Liver (tissue), 3 donors: Measurements from ENCODE around the gene SOX8.

Experiments
- EGR1 ChIP-seq, 2 donors: IDR thresholded peaks; 2 replicates each; pipeline ENCODE4 v1.6.1; 2016 to 2018; ENCODE audit warnings: antibody characterized with exemption in 2 of 2, low read depth in 2 of 2
- NR2F2 ChIP-seq: IDR thresholded peaks from 2 replicates; pipeline ENCODE4 v1.6.1; 2016; ENCODE audit warnings: antibody characterized with exemption
- RXRA ChIP-seq, 2 donors: IDR thresholded peaks; 2 replicates each; pipeline ENCODE4 v1.6.1; 2017 to 2018; ENCODE audit warnings: antibody characterized with exemption in 2 of 2, mild to moderate bottlenecking in 1 of 2
- YY1 ChIP-seq: IDR thresholded peaks from 2 replicates; pipeline ENCODE4 v1.6.1; 2016; ENCODE audit warnings: antibody characterized with exemption, mild to moderate bottlenecking
- TF ChIP-seq, protein P1 (sequence below): fragments of 150-350 bp; IDR thresholded peaks from 2 replicates; pipeline ENCODE4 v1.5.1; 2017; ENCODE audit warnings: improper control_type of control experiment, low read depth, low read length; ENCODE audit not compliant: missing input control
- TF ChIP-seq, protein P2 (sequence below): IDR thresholded peaks from 2 replicates; pipeline ENCODE4 v1.6.1; 2016; ENCODE audit warnings: antibody characterized with exemption, mild to moderate bottlenecking
- donor health status: healthy.
- donor health status: healthy.

DNA sequence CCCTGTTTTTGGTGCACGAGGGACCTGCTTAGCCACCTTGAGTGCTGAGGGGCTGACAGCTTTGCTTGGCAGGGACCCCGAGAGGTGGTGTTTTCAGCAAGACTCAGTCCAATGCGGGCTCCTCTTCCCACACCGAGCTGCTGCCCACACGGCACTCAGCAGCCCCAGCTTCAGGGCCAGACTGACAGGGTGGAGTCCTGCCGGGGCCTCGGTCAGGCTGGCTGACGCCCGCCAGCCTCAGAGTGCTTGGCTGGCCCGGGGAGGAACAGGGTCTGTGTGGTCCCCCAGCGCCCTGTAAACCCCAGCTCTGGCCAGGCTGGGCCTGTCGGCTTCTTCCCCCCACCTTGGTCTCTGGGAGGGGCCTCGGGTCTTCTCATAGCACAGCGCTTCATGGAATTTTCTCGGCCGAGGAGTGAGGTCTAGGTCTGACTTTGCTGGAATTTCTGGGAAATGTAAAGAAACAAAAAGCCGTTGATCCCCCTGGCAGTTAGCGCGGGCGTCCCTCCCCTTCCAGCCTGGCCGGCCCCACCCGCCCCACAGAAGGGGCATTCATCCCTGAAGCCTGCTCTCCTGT is 2.6 kb downstream of the SOX8 start:
- TF ChIP-seq, protein P1, sequence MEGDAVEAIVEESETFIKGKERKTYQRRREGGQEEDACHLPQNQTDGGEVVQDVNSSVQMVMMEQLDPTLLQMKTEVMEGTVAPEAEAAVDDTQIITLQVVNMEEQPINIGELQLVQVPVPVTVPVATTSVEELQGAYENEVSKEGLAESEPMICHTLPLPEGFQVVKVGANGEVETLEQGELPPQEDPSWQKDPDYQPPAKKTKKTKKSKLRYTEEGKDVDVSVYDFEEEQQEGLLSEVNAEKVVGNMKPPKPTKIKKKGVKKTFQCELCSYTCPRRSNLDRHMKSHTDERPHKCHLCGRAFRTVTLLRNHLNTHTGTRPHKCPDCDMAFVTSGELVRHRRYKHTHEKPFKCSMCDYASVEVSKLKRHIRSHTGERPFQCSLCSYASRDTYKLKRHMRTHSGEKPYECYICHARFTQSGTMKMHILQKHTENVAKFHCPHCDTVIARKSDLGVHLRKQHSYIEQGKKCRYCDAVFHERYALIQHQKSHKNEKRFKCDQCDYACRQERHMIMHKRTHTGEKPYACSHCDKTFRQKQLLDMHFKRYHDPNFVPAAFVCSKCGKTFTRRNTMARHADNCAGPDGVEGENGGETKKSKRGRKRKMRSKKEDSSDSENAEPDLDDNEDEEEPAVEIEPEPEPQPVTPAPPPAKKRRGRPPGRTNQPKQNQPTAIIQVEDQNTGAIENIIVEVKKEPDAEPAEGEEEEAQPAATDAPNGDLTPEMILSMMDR: no peak
- TF ChIP-seq YY1 (no peak), EGR1 (IDR thresholded peaks at IDR 0.05; ENCODE audit: low read depth in 2 of 2) (no peak), RXRA (IDR thresholded peaks at IDR 0.05) (no peak), NR2F2 (no peak)
- TF ChIP-seq, protein P2, sequence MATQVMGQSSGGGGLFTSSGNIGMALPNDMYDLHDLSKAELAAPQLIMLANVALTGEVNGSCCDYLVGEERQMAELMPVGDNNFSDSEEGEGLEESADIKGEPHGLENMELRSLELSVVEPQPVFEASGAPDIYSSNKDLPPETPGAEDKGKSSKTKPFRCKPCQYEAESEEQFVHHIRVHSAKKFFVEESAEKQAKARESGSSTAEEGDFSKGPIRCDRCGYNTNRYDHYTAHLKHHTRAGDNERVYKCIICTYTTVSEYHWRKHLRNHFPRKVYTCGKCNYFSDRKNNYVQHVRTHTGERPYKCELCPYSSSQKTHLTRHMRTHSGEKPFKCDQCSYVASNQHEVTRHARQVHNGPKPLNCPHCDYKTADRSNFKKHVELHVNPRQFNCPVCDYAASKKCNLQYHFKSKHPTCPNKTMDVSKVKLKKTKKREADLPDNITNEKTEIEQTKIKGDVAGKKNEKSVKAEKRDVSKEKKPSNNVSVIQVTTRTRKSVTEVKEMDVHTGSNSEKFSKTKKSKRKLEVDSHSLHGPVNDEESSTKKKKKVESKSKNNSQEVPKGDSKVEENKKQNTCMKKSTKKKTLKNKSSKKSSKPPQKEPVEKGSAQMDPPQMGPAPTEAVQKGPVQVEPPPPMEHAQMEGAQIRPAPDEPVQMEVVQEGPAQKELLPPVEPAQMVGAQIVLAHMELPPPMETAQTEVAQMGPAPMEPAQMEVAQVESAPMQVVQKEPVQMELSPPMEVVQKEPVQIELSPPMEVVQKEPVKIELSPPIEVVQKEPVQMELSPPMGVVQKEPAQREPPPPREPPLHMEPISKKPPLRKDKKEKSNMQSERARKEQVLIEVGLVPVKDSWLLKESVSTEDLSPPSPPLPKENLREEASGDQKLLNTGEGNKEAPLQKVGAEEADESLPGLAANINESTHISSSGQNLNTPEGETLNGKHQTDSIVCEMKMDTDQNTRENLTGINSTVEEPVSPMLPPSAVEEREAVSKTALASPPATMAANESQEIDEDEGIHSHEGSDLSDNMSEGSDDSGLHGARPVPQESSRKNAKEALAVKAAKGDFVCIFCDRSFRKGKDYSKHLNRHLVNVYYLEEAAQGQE: no peak
